ENCODE measurements around the gene RAD51B.

Gene RAD51B

GRCh38 chr14:68727315-68728047 is 907.9 kb downstream of the RAD51B start:
- no peak for DNase-seq

- DNase-seq = no peak
These were observed 908.9 kb downstream of the RAD51B start for GRCh38 chr14:68728342-68729106.

DNA sequence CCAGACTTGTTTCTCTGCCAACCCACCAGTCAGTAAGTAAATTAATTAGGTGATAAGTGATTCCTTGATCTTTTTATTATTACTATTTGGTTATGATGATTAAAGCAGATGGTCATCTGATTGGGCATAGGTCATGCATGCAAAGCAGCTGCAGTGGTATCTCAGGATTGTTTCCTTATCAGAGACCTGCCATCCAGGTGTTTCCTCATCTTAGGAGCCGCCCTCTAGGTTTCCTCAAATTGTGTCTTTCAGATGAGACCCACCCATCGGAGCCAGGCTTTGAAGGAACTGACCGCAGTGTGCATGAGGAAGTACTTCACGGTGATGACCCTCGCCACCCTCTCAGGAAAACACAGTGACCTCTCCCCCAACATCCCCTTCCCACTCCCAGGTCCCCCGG is 910.0 kb downstream of the RAD51B start:
- DNase-seq = no peak

- DNase-seq = no peak
These were observed 910.8 kb downstream of the RAD51B start for GRCh38 chr14:68730348-68730747.

- DNase-seq = no peak
These were observed 911.3 kb downstream of the RAD51B start for GRCh38 chr14:68730811-68731425.

GRCh38 chr14:68733086-68733914 is 913.7 kb downstream of the RAD51B start:
- peak; percentile 31 for DNase-seq

- DNase-seq = peak; percentile 48
These were observed 914.7 kb downstream of the RAD51B start for GRCh38 chr14:68734231-68734732.

GRCh38 chr14:68735856-68736255 is 916.3 kb downstream of the RAD51B start:
- no peak for DNase-seq

- DNase-seq = no peak
These were observed 916.9 kb downstream of the RAD51B start for GRCh38 chr14:68736471-68736871.

- no peak for DNase-seq
These were observed 917.5 kb downstream of the RAD51B start for GRCh38 chr14:68737086-68737485.

DNA sequence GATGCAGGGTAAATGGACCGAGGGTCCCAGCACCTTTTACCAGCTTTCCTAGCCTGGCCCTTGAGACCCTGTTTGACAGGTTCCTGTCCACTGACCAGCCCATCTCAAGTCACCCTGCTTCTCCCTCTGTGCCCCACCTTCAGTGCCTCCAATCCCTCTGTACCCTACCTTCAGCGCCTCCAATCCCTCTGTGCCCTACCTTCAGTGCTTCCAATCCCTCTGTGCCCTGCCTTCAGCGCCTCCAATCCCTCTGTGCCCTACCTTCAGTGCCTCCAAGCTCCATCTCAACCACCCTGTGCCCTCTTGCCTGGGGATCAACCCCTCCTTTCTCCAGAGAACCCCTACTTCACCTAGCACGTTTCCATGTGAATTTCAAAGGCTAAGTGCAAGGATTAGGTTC is 919.0 kb downstream of the RAD51B start:
- no peak for DNase-seq

DNA sequence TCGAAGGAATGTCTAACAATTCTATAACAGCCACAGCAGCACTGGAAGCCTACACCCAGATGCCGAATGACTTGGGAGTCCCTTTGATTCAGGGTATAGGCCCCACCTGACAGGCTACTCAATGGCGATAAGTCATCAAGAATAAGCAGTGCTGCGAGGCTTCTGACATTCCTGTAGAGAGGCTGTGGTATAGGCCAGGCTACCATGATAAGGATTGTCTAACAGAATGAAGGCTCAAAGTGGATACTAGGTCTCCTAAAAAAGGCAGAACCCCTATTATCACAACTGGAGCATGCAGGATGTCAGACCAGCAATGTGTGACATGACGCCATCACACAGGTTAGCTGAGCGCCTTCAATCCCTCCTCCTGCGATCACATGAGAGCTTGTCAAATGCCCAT is 920.1 kb downstream of the RAD51B start:
- no peak for DNase-seq

DNA sequence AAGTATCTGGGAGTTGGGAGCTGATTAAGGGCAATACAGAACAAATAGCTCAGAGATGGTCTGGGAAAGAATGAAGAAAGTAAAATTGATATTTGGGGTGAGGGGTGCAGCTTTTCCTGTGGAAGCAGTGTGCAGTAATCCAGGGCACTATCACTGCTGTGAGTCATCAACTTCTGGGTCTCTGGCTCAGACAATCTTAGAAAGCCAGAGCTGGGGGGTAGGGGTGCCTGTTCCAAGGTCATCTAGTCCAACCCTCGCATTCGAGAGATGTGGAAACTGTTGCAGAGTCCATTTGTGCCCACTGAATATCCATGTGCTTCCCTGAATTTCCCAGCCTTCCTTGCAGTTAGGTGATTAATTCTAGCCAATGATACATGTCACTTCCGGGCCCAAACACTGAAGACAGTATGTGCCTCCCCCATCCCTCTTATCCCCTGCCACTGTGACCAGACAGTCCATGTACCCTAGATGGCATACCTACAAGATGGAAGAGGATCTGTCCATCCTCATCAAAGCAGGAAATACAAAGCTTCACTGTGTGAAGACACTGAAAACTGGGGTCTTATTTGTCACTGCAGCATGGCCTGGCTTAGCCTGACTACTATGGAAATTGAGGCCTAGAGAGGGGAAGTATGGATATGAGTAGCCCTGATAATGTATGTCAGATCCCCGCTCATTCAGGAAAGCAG is 921.4 kb downstream of the RAD51B start:
- no peak for DNase-seq

DNA sequence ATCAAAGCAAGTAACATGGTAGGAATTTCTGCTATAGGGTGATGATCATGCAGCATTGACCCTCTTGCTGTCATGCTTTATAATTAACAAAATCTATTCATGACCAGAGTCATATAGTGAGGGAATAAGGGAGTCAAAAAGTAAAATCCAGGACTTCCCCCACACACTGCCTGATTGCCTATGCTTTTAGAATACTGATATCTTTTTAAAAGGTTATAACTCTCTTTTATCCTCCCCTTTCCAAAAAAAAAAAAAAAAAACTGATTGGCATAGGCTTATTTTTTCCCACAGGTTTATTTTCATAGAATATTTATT is 921.9 kb downstream of the RAD51B start:
- no peak for DNase-seq

DNA sequence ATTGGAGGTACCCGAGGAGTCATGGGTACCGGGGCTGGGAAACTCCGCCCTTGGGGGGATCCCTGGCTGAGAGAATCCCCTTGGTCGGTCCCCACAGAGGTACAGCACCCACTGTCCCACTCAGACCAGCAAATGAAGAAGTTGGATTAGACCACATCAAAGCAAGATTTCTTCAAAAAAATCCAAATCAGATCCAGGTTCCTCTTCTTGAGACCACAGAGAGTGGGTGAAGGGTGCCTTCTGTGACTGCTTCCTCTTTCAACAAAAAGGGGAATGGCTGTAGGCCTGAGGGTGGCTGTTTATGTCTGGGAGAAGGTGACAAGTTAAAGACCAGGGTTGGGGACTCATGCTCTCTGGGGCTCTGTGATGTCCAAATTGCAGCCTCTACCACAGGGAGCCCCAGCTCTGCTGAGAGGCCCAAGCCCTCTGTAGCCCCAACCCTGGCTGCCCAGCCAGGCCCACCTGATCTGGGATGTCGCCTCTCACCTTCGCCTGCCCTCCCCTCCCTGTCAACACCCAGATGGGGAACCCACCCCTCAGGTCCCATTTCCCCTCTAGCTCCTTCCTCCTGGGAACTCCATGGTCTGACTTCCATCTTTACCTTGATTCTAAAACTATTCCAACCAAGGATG is 922.4 kb downstream of the RAD51B start:
- peak; percentile 34 for DNase-seq

GRCh38 chr14:68744613-68745012 is 925.0 kb downstream of the RAD51B start:
- no peak for DNase-seq

GRCh38 chr14:68747393-68747792 is 927.8 kb downstream of the RAD51B start:
- no peak for DNase-seq

DNA sequence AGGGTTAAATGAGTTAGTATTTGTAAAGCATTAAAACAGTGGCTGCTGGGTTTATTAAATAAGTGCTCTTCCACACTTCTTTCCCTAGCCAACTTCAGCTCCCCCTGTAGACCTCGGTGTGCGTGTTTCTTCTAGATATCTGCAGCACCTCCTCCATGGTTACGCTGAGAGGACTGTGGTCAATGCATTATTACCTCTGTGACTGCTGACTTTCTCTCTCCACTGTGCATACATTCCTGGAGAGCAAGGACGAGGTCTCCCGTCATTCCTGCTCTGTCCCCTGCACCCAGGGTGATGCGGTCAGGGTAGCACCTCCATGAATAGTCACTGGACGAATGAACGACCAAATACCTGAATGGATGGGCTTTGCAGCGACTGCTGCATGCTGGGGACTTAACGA is 928.7 kb downstream of the RAD51B start:
- DNase-seq = no peak

DNA sequence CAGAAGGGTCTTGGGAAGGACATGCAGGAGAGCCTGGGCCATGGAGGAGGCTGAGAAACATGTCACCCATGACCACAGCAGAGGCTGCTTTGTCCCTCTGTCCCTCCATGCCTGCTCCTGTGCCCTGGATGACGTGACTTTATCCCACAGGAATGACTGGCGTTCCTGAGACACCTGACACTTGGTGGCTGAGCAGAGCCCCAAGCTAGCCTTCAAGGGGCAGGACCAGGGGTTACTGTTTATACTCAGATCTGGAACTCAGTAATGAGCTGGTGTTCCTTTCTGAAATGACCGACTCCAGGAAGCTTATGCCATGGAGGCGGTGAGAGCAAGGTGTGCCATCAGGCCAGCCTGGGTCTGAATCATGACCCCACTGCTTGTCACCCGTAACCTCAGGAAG is 929.1 kb downstream of the RAD51B start:
- DNase-seq = no peak

- DNase-seq = no peak
These were observed 930.2 kb downstream of the RAD51B start for GRCh38 chr14:68749487-68750475.
